HUES6 (cell line): Measurements from ENCODE around the gene C22orf23.
A peak's percentile ranks its signal among the peaks of the same experiment; 100 is the strongest.
"Not testable (repeated sequence)": the region's sequence is repeated elsewhere in the genome, so short reads cannot be mapped to it uniquely, and the experiment has no call there.

Experiments used
- H3K27ac ChIP-seq: 2 replicates; pipeline ENCODE4 v1.7.0; 2013; ENCODE audit warnings: low read depth, mild to moderate bottlenecking, low read length, inconsistent platforms
- H3K27me3 ChIP-seq: 2 replicates; pipeline ENCODE4 v1.6.1; 2013; ENCODE audit warnings: low read length; ENCODE audit not compliant: control insufficient read depth, insufficient read depth
- H3K36me3 ChIP-seq: 2 replicates; pipeline ENCODE4 v1.6.1; 2013; ENCODE audit warnings: low read length; ENCODE audit not compliant: control insufficient read depth, insufficient read depth
- H3K4me1 ChIP-seq: 2 replicates; pipeline ENCODE4 v1.6.1; 2013; ENCODE audit warnings: low read length; ENCODE audit not compliant: control insufficient read depth, insufficient read depth
- H3K4me3 ChIP-seq: 2 replicates; pipeline ENCODE4 v1.5.1; 2013; ENCODE audit warnings: low read depth, low read length
- H3K9ac ChIP-seq: one replicate; pipeline ENCODE4 v1.6.1; 2013; ENCODE audit warnings: mild to moderate bottlenecking, low read length
- H3K9me3 ChIP-seq: 2 replicates; pipeline ENCODE4 v1.6.1; 2013; ENCODE audit warnings: low read depth, low read length; ENCODE audit not compliant: control insufficient read depth, insufficient read depth

C22orf23 gene

GRCh38 chr22:37967637-37968451, 14.4 kb upstream of the C22orf23 start:
- Histone ChIP-seq H3K27me3 (no peaks in the 10 kb centered on the region), H3K4me3 (no peak overlapping the region), H3K4me1 (peaks cover 18% of the 10 kb centered on the region), H3K9ac (no peak overlapping the region), H3K36me3 (peaks cover 40% of the 10 kb centered on the region), H3K9me3 (no peaks in the 10 kb centered on the region), H3K27ac (no peak overlapping the region)

DNA sequence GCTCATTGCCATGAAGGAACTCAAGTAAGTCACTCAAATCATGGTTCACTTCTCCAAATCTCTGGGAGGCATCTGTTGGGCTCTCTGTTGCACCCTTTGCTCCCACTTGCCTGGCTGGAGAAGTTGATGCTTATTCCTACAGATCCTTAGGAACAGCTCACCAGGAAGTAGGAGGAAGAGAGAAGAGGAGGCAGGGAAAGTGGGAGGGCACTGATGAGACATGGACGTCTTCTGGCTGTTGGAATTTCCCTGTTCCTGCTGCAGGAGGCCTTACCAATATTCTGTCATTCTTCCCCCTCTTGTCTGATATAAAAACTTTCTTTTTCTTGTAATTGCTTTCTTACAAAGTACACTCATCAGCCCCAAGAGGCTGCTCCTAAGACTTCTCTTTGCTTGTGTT, 13.7 kb upstream of the C22orf23 start:
- no peak overlapping the region for H3K4me3 ChIP-seq
- H3K4me1 ChIP-seq, result peaks cover 11% of the 10 kb centered on the region
- H3K36me3 ChIP-seq, result peaks cover 44% of the 10 kb centered on the region
- no peak overlapping the region for H3K9ac ChIP-seq
- H3K27me3 ChIP-seq, result no peaks in the 10 kb centered on the region
- H3K27ac ChIP-seq, result no peak overlapping the region
- no peaks in the 10 kb centered on the region for H3K9me3 ChIP-seq

DNA sequence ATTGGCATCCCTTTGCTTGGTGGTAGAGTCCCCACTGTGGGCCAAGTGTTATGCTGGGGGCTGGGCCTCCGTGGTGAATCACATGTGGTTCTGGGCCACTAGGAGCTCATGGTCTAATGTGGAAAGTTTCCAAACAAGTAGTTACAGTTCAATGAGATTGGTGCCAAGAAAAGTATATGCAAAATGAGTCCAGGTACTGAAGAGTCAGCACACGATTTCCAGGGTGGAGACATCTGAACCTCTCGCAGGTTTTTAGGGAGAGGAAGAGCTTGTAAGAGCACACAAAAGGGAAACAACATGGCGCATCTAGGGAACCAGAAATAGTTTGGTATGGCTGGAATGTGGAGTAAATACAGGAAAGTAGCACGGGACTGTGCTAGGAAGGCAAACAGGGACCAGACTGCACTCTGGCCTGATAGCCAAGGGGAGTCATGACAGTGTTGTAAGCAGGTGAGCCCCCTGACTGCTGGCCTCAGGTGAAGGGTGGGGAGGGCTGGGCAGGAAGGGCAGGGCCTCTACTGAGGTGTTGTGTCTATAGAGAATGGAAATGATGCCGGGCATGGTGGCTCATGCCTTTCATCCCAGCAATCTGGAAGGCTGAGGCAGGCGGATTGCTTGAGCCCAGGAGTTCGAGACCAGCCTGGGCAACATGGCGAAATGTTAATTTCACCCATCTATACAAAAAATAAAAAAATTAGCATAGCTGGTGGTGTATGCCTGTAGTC, 12.7 kb upstream of the C22orf23 start:
- H3K4me1 ChIP-seq, result peaks cover 3% of the 10 kb centered on the region
- no peak overlapping the region for H3K27ac ChIP-seq
- no peaks in the 10 kb centered on the region for H3K9me3 ChIP-seq
- no peaks in the 10 kb centered on the region for H3K27me3 ChIP-seq
- H3K36me3 ChIP-seq, result peaks cover 54% of the 10 kb centered on the region
- no peak overlapping the region for H3K9ac ChIP-seq
- no peak overlapping the region for H3K4me3 ChIP-seq

- Histone ChIP-seq H3K27me3 (no peaks in the 10 kb centered on the region), H3K36me3 (peaks cover 71% of the 10 kb centered on the region), H3K9ac (no peak overlapping the region), H3K27ac (no peak overlapping the region), H3K4me1 (no peaks in the 10 kb centered on the region), H3K9me3 (no peaks in the 10 kb centered on the region), H3K4me3 (no peak overlapping the region)
Observed at GRCh38 chr22:37961062-37961461, 7.7 kb upstream of the C22orf23 start.

- no peaks in the 10 kb centered on the region for H3K27me3 ChIP-seq
- H3K9me3 ChIP-seq, result no peaks in the 10 kb centered on the region
- H3K27ac ChIP-seq, result no peak overlapping the region
- H3K9ac ChIP-seq, result no peak overlapping the region
- H3K4me1 ChIP-seq, result no peaks in the 10 kb centered on the region
- H3K36me3 ChIP-seq, result peaks cover 67% of the 10 kb centered on the region
- H3K4me3 ChIP-seq, result no peak overlapping the region
Observed at GRCh38 chr22:37959231-37959825, 5.9 kb upstream of the C22orf23 start.

GRCh38 chr22:37957232-37957631, 3.8 kb upstream of the C22orf23 start:
- no peak overlapping the region for H3K4me3 ChIP-seq
- H3K9ac ChIP-seq, result no peak overlapping the region
- peaks cover 55% of the 10 kb centered on the region for H3K36me3 ChIP-seq
- H3K4me1 ChIP-seq, result peaks cover 4% of the 10 kb centered on the region; the same call in 1 of the 2 replicates
- H3K27me3 ChIP-seq, result peaks cover 9% of the 10 kb centered on the region
- no peaks in the 10 kb centered on the region for H3K9me3 ChIP-seq
- no peak overlapping the region for H3K27ac ChIP-seq

- peaks cover 41% of the 10 kb centered on the region for H3K36me3 ChIP-seq
- not testable (repeated sequence) for H3K9ac ChIP-seq, H3K9me3 ChIP-seq, H3K27ac ChIP-seq, H3K4me1 ChIP-seq, H3K4me3 ChIP-seq
- H3K27me3 ChIP-seq, result peaks cover 13% of the 10 kb centered on the region
Observed at GRCh38 chr22:37955825-37956397, 2.5 kb upstream of the C22orf23 start.

- no peak overlapping the region for H3K9ac ChIP-seq
- H3K4me3 ChIP-seq, result peak overlapping the region; percentile 100
- peaks cover 13% of the 10 kb centered on the region for H3K27me3 ChIP-seq
- H3K27ac ChIP-seq, result no peak overlapping the region
- no peaks in the 10 kb centered on the region for H3K9me3 ChIP-seq
- H3K4me1 ChIP-seq, result peaks cover 4% of the 10 kb centered on the region; the same call in 1 of the 2 replicates
- peaks cover 31% of the 10 kb centered on the region for H3K36me3 ChIP-seq
Observed at GRCh38 chr22:37954686-37955085, 1.3 kb upstream of the C22orf23 start.

DNA sequence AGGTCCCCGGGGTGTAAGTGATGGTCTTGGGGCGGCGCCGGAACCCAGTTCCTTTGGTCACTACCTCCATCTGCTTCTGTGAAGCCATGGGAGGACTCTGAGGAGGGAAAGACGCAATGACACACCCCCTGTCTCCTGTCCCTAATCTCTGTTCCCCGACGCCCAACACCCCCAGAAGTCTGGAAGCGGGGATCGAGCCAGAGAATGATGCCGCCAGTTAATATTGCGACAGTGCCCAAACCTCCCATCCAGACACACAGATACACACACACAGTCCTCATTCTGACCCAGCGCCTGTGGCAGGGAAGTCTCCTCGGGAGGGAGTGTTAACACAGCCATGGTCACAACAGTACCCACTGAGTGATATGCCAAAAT, 352 bp downstream of the C22orf23 start:
- Histone ChIP-seq H3K4me3 (peak overlapping the region; percentile 100), H3K4me1 (peaks cover 4% of the 10 kb centered on the region; the same call in 1 of the 2 replicates), H3K9ac (peak overlapping the region; percentile 51), H3K27me3 (peaks cover 13% of the 10 kb centered on the region), H3K36me3 (peaks cover 16% of the 10 kb centered on the region), H3K27ac (no peak overlapping the region), H3K9me3 (no peaks in the 10 kb centered on the region)

DNA sequence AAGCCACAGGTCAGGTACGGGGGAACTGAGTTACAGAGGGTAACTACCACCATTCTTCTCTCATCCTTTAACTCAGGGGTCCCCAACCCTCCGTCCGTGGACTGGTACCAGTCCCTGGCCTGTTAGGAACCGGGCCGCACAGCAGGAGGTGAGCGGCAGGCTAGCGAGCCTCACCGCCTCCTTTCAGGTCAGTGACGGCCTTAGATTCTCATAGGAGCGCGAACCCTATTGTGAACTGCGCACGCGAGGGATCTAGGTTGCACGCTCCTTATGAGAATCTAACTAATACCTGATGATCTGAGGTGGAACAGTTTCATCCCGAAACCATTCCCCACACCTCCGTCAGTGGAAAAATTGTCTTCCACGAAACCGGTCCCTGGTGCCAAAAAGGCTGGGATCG, 772 bp downstream of the C22orf23 start:
- Histone ChIP-seq H3K36me3 (peaks cover 12% of the 10 kb centered on the region), H3K27me3 (peaks cover 13% of the 10 kb centered on the region), H3K4me3 (peak overlapping the region; percentile 100)
- not testable (repeated sequence) for H3K9ac ChIP-seq, H3K4me1 ChIP-seq, H3K9me3 ChIP-seq, H3K27ac ChIP-seq
